GM21526 (cell line): ENCODE results near the gene GYG1.

ENCODE experiments used
- ATAC-seq: cut with Tn5 transposase; IDR thresholded peaks from one replicate; pipeline ENCODE4 v1.9.1; 2021; ENCODE audit warnings: moderate library complexity; ENCODE audit not compliant: unreplicated experiment, low FRiP score

GYG1 gene

DNA sequence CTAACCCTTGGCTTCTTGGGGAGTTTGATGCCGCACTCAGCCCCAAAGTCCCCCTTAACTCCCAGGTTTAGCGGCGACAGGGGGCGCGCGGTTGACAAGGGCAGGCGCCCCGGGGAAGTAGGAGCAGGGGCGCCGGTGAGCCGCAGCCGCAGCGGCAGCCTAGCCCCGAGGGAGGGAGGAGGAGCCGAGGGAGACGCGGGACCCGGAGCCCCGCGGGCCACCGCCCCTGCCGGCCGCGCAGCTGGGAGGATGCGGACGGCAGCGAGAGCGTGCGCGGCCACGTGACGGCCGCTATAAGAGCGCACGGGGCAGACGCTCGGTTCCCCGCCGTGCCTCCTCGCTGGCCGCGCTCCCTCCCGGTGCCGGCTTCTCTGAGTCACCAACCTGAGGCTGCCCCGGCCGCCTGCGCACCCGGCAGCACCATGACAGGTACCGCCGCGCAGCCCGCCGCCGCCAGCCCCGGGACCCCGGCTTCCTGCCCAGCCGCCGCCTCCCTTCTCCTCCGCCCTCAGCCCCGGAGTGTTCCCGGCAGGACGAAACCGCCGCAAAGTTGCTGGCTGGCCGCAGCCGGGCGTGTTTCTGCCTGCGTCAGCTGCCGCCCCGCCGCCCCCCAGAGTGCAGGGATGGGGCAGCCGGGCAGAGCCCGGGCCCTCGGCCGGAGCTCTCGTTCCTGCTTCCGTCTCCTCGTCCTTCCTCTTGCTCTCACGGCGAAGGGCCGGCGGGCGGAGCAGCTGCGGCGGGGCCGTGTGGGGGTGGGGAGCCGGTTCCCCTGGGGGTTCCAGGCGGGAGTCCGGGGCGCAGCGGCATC is at the start of gene GYG1:
GYG1 (plus strand) TSS at position 322 of the 808 bp plus-strand sequence; CDS start at position 423, 101 bp downstream.
- ATAC-seq: peak; percentile 85

DNA sequence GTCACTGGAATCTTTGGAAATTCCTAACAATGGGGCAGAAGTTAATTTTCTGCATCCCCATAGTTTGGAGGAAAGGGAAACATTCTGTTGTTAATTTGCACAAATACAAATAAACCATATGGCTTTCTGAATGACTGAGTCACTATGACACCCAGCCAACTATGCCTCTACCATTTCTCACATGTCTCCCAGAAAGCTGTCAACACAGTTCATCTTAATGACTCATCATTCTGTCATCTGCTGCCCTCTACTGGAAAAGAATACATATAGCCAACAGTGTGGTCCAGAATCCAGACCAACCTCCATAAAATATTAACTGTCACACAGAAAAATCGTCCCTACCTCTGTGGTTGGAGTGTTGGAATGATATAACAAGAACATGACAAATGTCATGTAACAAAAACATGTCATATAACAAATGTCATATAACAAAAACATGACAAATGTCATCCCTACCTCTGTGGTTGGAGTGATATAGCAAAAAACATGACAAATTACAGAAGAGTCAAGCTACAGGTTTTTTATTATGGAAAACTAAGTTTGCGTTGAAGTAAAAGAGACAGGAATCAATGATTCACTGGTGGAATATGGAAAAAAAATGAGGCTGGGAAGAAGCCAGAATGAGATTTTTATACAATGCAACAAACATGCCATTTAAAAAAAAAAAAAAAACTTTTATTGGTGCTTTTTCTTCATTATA is 47.7 kb upstream of the GYG1 start:
- ATAC-seq: peak; percentile 96

GRCh38 chr3:148945116-148945515 is 46.2 kb upstream of the GYG1 start:
- ATAC-seq: no peak

DNA sequence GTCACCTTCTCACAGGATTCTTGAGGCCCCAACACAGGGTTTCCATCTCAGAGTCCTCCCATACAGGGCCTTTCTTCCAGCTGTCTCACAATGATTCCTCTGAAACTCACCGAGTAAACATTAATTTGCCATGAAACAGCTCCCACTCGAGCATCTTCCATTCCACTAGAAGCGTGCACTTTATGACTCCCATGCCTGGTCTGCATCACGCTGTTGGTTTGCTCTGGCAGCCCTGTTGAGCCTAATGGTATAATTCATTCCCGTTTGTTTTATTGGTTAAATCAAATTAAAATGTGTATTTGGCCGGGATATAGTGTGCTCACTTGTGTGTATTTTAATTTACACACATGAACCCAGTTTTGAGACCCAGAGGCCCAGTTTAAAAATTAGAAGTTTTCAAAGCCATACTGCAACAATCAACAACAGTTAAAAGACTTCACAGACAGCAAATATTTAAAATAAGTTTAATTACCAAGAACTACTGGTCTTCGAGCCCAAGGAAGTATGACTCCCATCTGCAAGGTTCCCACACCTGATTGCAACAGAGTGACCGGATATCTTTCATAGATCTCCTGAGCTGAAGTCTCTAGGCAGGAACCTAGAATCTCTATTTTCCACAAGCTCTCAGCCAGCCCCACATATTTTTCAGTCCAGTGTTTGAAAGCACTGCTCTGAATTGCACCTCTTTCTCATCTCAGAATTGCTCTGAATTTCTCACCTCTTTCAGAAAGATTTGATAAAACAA is 42.3 kb upstream of the GYG1 start:
- ATAC-seq: no peak

- peak; percentile 53 for ATAC-seq
These were observed 40.5 kb upstream of the GYG1 start for GRCh38 chr3:148950806-148951205.

DNA sequence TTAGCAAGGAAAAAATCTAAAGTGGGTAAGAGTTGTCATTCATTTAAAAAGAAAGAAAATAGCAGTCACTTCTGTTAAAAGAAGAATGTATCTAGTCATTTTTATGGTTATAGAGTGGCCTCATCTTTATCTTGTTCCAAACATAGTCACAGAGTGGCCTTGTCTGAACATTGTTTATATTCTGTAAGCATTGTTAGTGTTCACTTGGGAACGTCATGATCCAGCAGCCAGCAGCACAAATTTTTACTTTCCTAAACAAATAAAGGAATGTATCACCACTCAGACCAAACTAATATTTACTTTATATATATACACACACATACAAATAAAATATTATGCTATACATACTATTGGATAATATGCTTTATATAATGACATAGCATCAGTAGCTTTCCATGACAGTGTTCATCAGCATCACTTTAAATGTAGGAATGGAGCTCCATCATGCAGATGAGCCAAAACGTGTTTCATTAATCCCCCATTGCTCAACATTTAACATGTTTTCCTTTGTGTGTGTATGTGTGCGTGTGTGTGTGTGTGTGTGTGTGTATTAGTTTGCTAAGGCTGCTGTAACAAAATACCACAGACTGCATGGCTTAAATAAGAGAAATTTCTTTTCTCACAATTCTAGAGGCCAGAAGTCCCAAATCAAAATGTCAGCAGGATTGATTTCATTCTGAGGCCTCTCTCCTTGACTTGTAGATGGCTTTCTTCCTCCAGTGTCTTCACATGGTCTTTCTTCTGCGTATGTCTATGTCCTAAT is 39.6 kb upstream of the GYG1 start:
- ATAC-seq: no peak

DNA sequence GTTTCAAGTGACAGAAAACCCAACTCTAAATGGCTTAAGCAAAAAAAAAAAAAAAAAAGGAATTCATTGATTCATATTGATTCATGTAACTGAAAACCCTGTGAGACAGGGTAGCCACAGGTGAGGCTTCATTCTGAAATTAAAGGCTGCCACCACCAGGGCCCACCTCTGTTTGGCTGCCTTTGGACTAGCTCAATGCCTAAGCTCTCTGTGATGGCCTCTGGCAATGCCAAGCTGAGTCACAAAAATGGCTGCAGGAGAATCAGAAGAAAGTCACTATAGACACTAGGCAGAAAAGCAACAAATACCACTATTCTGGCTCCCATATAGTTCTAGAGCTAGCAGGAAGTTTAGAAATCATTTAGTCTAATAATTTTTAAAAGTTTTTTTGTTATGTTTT is 38.2 kb upstream of the GYG1 start:
- ATAC-seq: no peak

GRCh38 chr3:148954981-148955380 is 36.4 kb upstream of the GYG1 start:
- ATAC-seq: no peak

- ATAC-seq: no peak
These were observed 35.6 kb upstream of the GYG1 start for GRCh38 chr3:148955544-148956346.

- peak; percentile 58 for ATAC-seq
These were observed 33.8 kb upstream of the GYG1 start for GRCh38 chr3:148957586-148957985.

- ATAC-seq: no peak
These were observed 32.6 kb upstream of the GYG1 start for GRCh38 chr3:148958696-148959095.

DNA sequence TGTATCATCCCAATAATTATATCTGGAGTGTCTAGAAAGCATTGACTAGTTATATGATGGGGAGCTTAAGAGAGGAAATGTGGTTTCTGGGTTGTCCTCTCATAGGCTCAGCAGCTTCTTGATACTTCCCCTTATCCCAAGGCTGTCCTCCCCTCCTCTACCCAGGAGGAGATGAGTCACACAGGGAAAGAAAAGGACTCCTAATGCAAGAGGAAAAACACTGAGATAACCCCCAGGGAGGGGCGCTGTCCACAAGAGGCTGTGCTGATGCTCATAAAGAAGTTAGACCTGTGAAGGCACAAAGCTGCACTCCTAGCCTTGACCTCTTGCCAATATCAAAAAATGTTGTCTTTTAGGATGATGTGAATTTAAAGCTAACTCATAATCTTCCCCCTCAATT is 28.8 kb upstream of the GYG1 start:
- no peak for ATAC-seq

DNA sequence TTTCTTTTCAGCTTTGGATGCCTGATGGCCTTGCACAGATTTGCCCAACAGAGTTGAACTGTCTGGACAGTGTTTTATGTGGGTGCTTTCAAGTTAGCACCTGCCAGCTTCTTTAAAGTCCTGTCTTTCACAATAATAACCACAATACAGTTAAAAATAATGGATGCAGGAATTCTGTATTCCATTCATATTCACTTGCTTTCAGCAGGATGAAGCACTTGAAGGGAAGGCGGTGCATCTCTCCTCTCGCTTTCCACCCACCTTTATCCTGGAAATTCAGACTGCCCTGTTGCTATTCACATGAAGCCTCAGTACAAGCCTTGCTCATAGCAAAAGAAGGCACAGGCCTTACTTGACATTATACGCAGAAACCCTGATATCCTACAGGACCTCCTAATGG is 26.5 kb upstream of the GYG1 start:
- ATAC-seq: no peak

DNA sequence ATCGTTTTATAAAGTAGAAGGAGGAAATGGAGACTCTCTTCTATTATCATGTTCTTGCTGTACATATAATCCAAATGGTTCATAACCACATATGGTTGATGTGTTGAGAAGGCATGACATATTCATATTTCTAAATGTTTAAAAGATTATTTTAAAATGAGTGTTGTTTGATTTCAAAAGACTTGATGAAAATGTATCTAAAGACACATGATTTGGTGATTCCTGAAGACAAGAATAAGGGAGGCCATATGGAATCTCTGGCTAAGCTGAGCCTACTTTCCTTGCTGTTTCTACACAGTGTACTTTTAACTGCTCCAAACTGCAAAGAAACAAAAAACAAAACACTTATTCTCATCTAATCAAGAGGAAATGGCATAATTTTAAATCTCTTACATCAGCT is 23.0 kb upstream of the GYG1 start:
- ATAC-seq: no peak

- no peak for ATAC-seq
These were observed 21.1 kb upstream of the GYG1 start for GRCh38 chr3:148970271-148970670.

GRCh38 chr3:148971401-148972163 is 19.8 kb upstream of the GYG1 start:
- ATAC-seq: no peak

DNA sequence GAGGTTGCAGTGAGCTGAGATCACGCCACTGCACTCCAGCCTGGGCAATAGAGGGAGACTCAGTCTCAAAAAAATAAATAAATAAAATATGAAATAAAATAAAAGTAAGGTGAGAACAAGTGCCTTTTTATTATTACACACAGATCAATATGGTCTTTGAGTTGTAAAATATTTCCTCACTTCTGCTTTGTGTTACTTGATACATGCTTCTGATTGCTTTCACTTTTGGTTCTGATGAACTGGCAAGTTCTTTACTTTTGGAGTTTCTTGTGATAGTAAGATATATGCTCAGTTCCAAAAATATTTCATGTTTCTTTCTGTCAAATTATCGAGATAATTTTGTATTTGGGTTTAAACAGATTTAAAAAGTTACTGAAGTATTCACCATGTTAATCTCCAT is 16.6 kb upstream of the GYG1 start:
- peak; percentile 58 for ATAC-seq

- ATAC-seq: no peak
These were observed 16.1 kb upstream of the GYG1 start for GRCh38 chr3:148975248-148975647.

GRCh38 chr3:148975696-148976095 is 15.6 kb upstream of the GYG1 start:
- no peak for ATAC-seq
